T-cell (primary cell): Measurements from ENCODE around the gene CYTH1. TPM values are rescaled to one million over a fixed set of nuclear protein-coding genes. Genes with fewer than 3 reads are reported as not detected.

Experiments
- ATAC-seq, 4 experiments: fragments of 200-7000 bp in 3 of 4; fragments of 150-1000 bp in 1 of 4; cut with Tn5 transposase; replicated peaks in 1 of 4; 1 replicate in 3 of 4; 2 replicates in 1 of 4; pipeline ENCODE4 v1.10.0; 2021; ENCODE audit warnings: moderate library complexity in 3 of 4, mild to moderate bottlenecking in 2 of 4, moderate number of reproducible peaks in 1 of 4
- CTCF ChIA-PET, 2 donors: fragments of 300-600 bp; sonication (Branson Sonifier 250); formaldehyde crosslinking; loops; one replicate each; lab custom pipeline; 2022; ENCODE audit warnings: antibody characterized with exemption in 2 of 2; lab: Charles Lee
- POLR2A ChIA-PET, 2 donors: fragments of 300-600 bp; sonication (Branson Sonifier 250); formaldehyde crosslinking; loops; one replicate each; lab custom pipeline; 2022; ENCODE audit warnings: antibody characterized with exemption in 2 of 2; lab: Charles Lee
- DNase-seq, 35 experiments: peaks; one replicate each; pipeline versions ENCODE4 v3.0.0 to v3.0.0-alpha.2; 2013 to 2023
- H3K27ac ChIP-seq: one replicate; pipeline ENCODE4 v1.5.1; 2013; ENCODE audit warnings: low read length
- H3K27me3 ChIP-seq, 2 experiments: replicated peaks in 1 of 2; 1 replicate in 1 of 2; 2 replicates in 1 of 2; pipeline versions ENCODE4 v1.6.1 to v1.7.0; 2013; ENCODE audit warnings: low read length in 1 of 2, mixed read lengths in 1 of 2; ENCODE audit not compliant: control insufficient read depth in 2 of 2, insufficient read depth in 2 of 2; ENCODE audit errors: extremely low read depth in 1 of 2
- H3K36me3 ChIP-seq, 2 donors: 1 replicate in 1 of 2; 2 replicates in 1 of 2; pipeline versions ENCODE4 v1.6.1 to v1.7.0; 2013; ENCODE audit warnings: low read length in 1 of 2; ENCODE audit not compliant: control insufficient read depth in 2 of 2, insufficient read depth in 1 of 2; ENCODE audit errors: extremely low read depth in 1 of 2
- H3K4me1 ChIP-seq, 2 experiments: 1 replicate in 1 of 2; 2 replicates in 1 of 2; pipeline versions ENCODE4 v1.6.1 to v1.7.0; 2013; ENCODE audit warnings: low read length in 2 of 2, mixed read lengths in 1 of 2; ENCODE audit not compliant: insufficient read depth in 2 of 2, control insufficient read depth in 1 of 2; ENCODE audit errors: extremely low read depth in 1 of 2
- H3K4me3 ChIP-seq, 2 donors: 1 replicate in 1 of 2; 2 replicates in 1 of 2; pipeline versions ENCODE4 v1.5.1 to v1.7.0; 2013; ENCODE audit warnings: mild to moderate bottlenecking in 2 of 2, low read length in 1 of 2, moderate library complexity in 1 of 2; ENCODE audit not compliant: control insufficient read depth in 1 of 2; ENCODE audit errors: extremely low read depth in 1 of 2
- H3K9me3 ChIP-seq: 2 replicates; pipeline ENCODE4 v1.7.0; 2013
- H3K27ac Mint-ChIP-seq, 2 donors: one replicate each; pipeline ENCODE4 v1.8.0; 2020 to 2021; ENCODE audit warnings: mild to moderate bottlenecking in 2 of 2, mixed read lengths in 2 of 2
- H3K27me3 Mint-ChIP-seq, 2 donors: one replicate each; pipeline ENCODE4 v1.8.0; 2021 to 2022; ENCODE audit warnings: mixed read lengths in 2 of 2
- H3K36me3 Mint-ChIP-seq: one replicate; pipeline ENCODE4 v1.8.0; 2021; ENCODE audit warnings: mixed read lengths
- H3K4me1 Mint-ChIP-seq, 3 donors: one replicate each; pipeline ENCODE4 v1.8.0; 2020 to 2022; ENCODE audit warnings: mixed read lengths in 3 of 3, mild to moderate bottlenecking in 1 of 3
- H3K4me3 Mint-ChIP-seq, 3 donors: one replicate each; pipeline ENCODE4 v1.8.0; 2020 to 2022; ENCODE audit warnings: mild to moderate bottlenecking in 3 of 3, mixed read lengths in 3 of 3, moderate library complexity in 3 of 3
- H3K9me3 Mint-ChIP-seq, 3 donors: one replicate each; pipeline ENCODE4 v1.8.0; 2020 to 2022; ENCODE audit warnings: mixed read lengths in 3 of 3
- WGBS: methylation state at CpG from one replicate; pipeline ENCODE4 v1.1.5; 2013; ENCODE audit warnings: missing lambda C conversion rate; ENCODE audit not compliant: insufficient coverage; 5-methylcytosine and 5-hydroxymethylcytosine counted together
- total RNA-seq, 35 experiments: library from RNA in 6 of 35; stranded (reverse) in 6 of 35; fragments of 120-200 nt in 1 of 35; gene quantifications; one replicate each; pipeline versions ENCODE4 v1.2.1 to v1.2.4 and lab custom pipeline; 2013 to 2026

The CYTH1 gene
- total RNA-seq, 5 donors from 2014 or later (not counting 1 experiment from before 2014, with no cell fraction given): 357 to 509 (median 372) TPM

GRCh38 chr17:78684026-78684425 is 98.0 kb downstream of the CYTH1 start:
- peaks cover 22 to 89% of the 10 kb centered on the region in 2 donors for H3K36me3 ChIP-seq
- H3K9me3 ChIP-seq: no peaks in the 10 kb centered on the region
- Mint-ChIP-seq H3K9me3 (no peaks in the 10 kb centered on the region), H3K36me3 (peaks cover 71% of the 10 kb centered on the region), H3K27me3 (no peaks in the 10 kb centered on the region), H3K4me1 (peaks cover 5 to 15% (median 6%) of the 10 kb centered on the region in 3 donors), H3K27ac (peak overlapping the region in 1 of 2 donors; percentile 11), H3K4me3 (no peak overlapping the region)
- no peak overlapping the region for H3K4me3 ChIP-seq
- ChIA-PET CTCF (no interaction called here), POLR2A (no interaction called here)
- DNase-seq (no peak), ATAC-seq (no peak)
- 71% methylated on average over 1 of the region's 6 CpGs for WGBS
- H3K27ac ChIP-seq: no peak overlapping the region
- no peaks in the 10 kb centered on the region for H3K4me1 ChIP-seq
- H3K27me3 ChIP-seq: no peaks in the 10 kb centered on the region

- H3K36me3 Mint-ChIP-seq: peaks cover 71% of the 10 kb centered on the region
- H3K4me3 Mint-ChIP-seq: no peak overlapping the region
- no peaks in the 10 kb centered on the region for H3K27me3 ChIP-seq
- H3K27ac ChIP-seq: no peak overlapping the region
- no peaks in the 10 kb centered on the region for H3K9me3 Mint-ChIP-seq
- no peak overlapping the region for H3K4me3 ChIP-seq
- DNase-seq (no peak), ATAC-seq (peak in 1 of 4 experiments; percentile 10)
- H3K4me1 Mint-ChIP-seq: peaks cover 5 to 15% (median 6%) of the 10 kb centered on the region in 3 donors
- peak overlapping the region; percentile 48 to 56 for H3K27ac Mint-ChIP-seq
- no peaks in the 10 kb centered on the region for H3K9me3 ChIP-seq
- peaks cover 24 to 89% of the 10 kb centered on the region in 2 donors for H3K36me3 ChIP-seq
- no peaks in the 10 kb centered on the region for H3K4me1 ChIP-seq
- CTCF ChIA-PET: no interaction called here
- no peaks in the 10 kb centered on the region for H3K27me3 Mint-ChIP-seq
- POLR2A ChIA-PET: no interaction called here
- no CpG with 5 or more reads among the region's 5 CpGs for WGBS
These were observed 98.6 kb downstream of the CYTH1 start for GRCh38 chr17:78683408-78683961.

GRCh38 chr17:78682363-78682762 is 99.7 kb downstream of the CYTH1 start:
- POLR2A ChIA-PET: no interaction called here
- Histone ChIP-seq H3K36me3 (peaks cover 28 to 89% of the 10 kb centered on the region in 2 donors), H3K9me3 (no peaks in the 10 kb centered on the region), H3K4me1 (no peaks in the 10 kb centered on the region), H3K4me3 (no peak overlapping the region), H3K27me3 (no peaks in the 10 kb centered on the region), H3K27ac (no peak overlapping the region)
- Mint-ChIP-seq H3K27ac (peak overlapping the region; percentile 44 to 49), H3K4me3 (no peak overlapping the region), H3K36me3 (peaks cover 68% of the 10 kb centered on the region), H3K4me1 (peaks cover 4 to 15% (median 5%) of the 10 kb centered on the region in 3 donors), H3K9me3 (no peaks in the 10 kb centered on the region), H3K27me3 (no peaks in the 10 kb centered on the region)
- no peak for ATAC-seq
- WGBS: 83% methylated on average over 1 of the region's 2 CpGs
- CTCF ChIA-PET: no interaction called here
- DNase-seq: no peak

GRCh38 chr17:78680436-78680835 is 101.6 kb downstream of the CYTH1 start:
- no peak overlapping the region for H3K27ac ChIP-seq
- Mint-ChIP-seq H3K4me1 (peaks cover 3 to 15% (median 4%) of the 10 kb centered on the region in 3 donors), H3K27ac (no peak overlapping the region), H3K9me3 (no peaks in the 10 kb centered on the region), H3K27me3 (no peaks in the 10 kb centered on the region), H3K4me3 (no peak overlapping the region), H3K36me3 (peaks cover 63% of the 10 kb centered on the region)
- ChIA-PET CTCF (no interaction called here), POLR2A (no interaction called here)
- ATAC-seq (no peak), DNase-seq (no peak)
- H3K27me3 ChIP-seq: no peaks in the 10 kb centered on the region
- H3K36me3 ChIP-seq: peaks cover 40 to 90% of the 10 kb centered on the region in 2 donors
- no peaks in the 10 kb centered on the region for H3K4me1 ChIP-seq
- H3K9me3 ChIP-seq: no peaks in the 10 kb centered on the region
- H3K4me3 ChIP-seq: no peak overlapping the region
- WGBS: 93% methylated on average over 3 of the region's 12 CpGs

GRCh38 chr17:78679495-78680395 is 102.3 kb downstream of the CYTH1 start:
- Mint-ChIP-seq H3K27me3 (no peaks in the 10 kb centered on the region), H3K27ac (no peak overlapping the region), H3K36me3 (peaks cover 64% of the 10 kb centered on the region), H3K4me1 (peaks cover 3 to 15% (median 3%) of the 10 kb centered on the region in 3 donors), H3K9me3 (no peaks in the 10 kb centered on the region), H3K4me3 (no peak overlapping the region)
- ChIA-PET POLR2A (no interaction called here), CTCF (no interaction called here)
- Histone ChIP-seq H3K4me1 (no peaks in the 10 kb centered on the region), H3K27me3 (no peaks in the 10 kb centered on the region), H3K36me3 (peaks cover 44 to 97% of the 10 kb centered on the region in 2 donors), H3K9me3 (no peaks in the 10 kb centered on the region), H3K4me3 (no peak overlapping the region), H3K27ac (no peak overlapping the region)
- ATAC-seq: no peak
- no peak for DNase-seq
- WGBS: 89% methylated on average over 13 of the region's 24 CpGs

- ChIA-PET CTCF (no interaction called here), POLR2A (interaction anchor here in 1 of 2 donors (0.6 kb wide), 1 partner anchor 236 kb away, joined by 3 read pairs; no protein-coding TSS in a partner anchor)
- Histone ChIP-seq H3K4me1 (no peaks in the 10 kb centered on the region), H3K9me3 (no peaks in the 10 kb centered on the region), H3K4me3 (no peak overlapping the region), H3K27ac (no peak overlapping the region), H3K27me3 (no peaks in the 10 kb centered on the region), H3K36me3 (peaks cover 53 to 100% of the 10 kb centered on the region in 2 donors)
- Mint-ChIP-seq H3K4me1 (peaks cover 3 to 15% (median 3%) of the 10 kb centered on the region in 3 donors), H3K27ac (peak overlapping the region; percentile 19 to 75), H3K27me3 (no peaks in the 10 kb centered on the region), H3K4me3 (no peak overlapping the region), H3K36me3 (peaks cover 61% of the 10 kb centered on the region), H3K9me3 (no peaks in the 10 kb centered on the region)
- ATAC-seq (no peak), DNase-seq (no peak)
- WGBS: 100% methylated on average over 1 of the region's 6 CpGs
These were observed 103.4 kb downstream of the CYTH1 start for GRCh38 chr17:78678711-78679110.
